ENCODE measurements around the gene CAP2.

DNA sequence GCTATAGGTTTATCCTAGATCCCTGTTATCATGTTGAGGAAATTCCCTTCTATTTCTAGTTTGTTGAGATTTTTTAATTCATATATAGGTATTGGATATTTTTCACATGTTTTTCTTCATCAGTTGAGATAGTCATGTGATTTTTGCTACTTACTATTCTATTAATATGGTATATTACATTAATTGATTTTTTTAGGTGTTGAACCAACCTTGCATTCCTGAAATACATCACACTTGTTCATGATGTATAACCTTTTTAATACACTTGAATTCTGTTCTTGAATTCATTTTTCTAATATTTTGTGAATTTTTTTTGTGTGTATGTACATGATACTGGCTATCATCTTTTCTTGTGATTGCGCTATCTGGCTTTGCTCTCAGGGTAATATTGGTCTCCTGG is 25.5 kb upstream of the CAP2 start:
- TF ChIP-seq POLR2A (IDR thresholded peaks at IDR 0.05), result no peak
- TF ChIP-seq, protein P1, sequence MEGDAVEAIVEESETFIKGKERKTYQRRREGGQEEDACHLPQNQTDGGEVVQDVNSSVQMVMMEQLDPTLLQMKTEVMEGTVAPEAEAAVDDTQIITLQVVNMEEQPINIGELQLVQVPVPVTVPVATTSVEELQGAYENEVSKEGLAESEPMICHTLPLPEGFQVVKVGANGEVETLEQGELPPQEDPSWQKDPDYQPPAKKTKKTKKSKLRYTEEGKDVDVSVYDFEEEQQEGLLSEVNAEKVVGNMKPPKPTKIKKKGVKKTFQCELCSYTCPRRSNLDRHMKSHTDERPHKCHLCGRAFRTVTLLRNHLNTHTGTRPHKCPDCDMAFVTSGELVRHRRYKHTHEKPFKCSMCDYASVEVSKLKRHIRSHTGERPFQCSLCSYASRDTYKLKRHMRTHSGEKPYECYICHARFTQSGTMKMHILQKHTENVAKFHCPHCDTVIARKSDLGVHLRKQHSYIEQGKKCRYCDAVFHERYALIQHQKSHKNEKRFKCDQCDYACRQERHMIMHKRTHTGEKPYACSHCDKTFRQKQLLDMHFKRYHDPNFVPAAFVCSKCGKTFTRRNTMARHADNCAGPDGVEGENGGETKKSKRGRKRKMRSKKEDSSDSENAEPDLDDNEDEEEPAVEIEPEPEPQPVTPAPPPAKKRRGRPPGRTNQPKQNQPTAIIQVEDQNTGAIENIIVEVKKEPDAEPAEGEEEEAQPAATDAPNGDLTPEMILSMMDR (IDR thresholded peaks at IDR 0.05), result no peak
